ENCODE measurements around the gene SMOC2.

GRCh38 chr6:168500519-168500918 lies 59.5 kb downstream of the SMOC2 start:
- TF ChIP-seq CTCF (IDR thresholded peaks at IDR 0.05) (no peak), POLR2AphosphoS5 (IDR thresholded peaks at IDR 0.05) (no peak)
